Mucosa of descending colon (tissue), 3 donors: Measurements from ENCODE around the gene INSYN1. TPM values are rescaled to one million over a fixed set of nuclear protein-coding genes. Genes with fewer than 3 reads are reported as not detected.
"Not testable (repeated sequence)": the region's sequence is repeated elsewhere in the genome, so short reads cannot be mapped to it uniquely, and the experiment has no call there.

ENCODE experiments used
- ATAC-seq: fragments of 200-7000 bp; cut with Tn5 transposase; one replicate; pipeline ENCODE4 v1.9.1; 2020; ENCODE audit warnings: mild to moderate bottlenecking, moderate library complexity
- DNase-seq, 3 donors: peaks; one replicate each; pipeline ENCODE4 v3.0.0-alpha.2; 2020
- H3K36me3 ChIP-seq: fragments of 200-600 bp; one replicate; pipeline ENCODE4 v1.8.0; 2021; ENCODE audit warnings: low read depth, mild to moderate bottlenecking
- H3K4me1 ChIP-seq: fragments of 200-600 bp; one replicate; pipeline ENCODE4 v1.8.0; 2021; ENCODE audit warnings: low read depth, mild to moderate bottlenecking
- H3K4me3 ChIP-seq: fragments of 200-600 bp; one replicate; pipeline ENCODE4 v1.8.0; 2021; ENCODE audit warnings: mild to moderate bottlenecking
- H3K9me3 ChIP-seq: fragments of 200-600 bp; one replicate; pipeline ENCODE4 v1.8.0; 2021; ENCODE audit warnings: mild to moderate bottlenecking
- CTCF ChIP-seq: fragments of 200-600 bp; IDR thresholded peaks from one replicate; pipeline ENCODE4 v1.8.0; 2022; ENCODE audit warnings: antibody characterized with exemption, mild to moderate bottlenecking
- intact Hi-C, 2 donors: fragments of 100-400 bp; cut with DNase I in 1 of 2; cut with micrococcal nuclease in 1 of 2; formaldehyde crosslinking; loops; one replicate each; pipeline versions ENCODE4 v1.11.0 to v1.11.1; 2022; cut with DNase I, micrococcal nuclease
- total RNA-seq, 3 donors: library from RNA; stranded (reverse); fragmentation: NEBNext Ultra II Directional in 2 of 3; extraction: Animal tissue kit (Norgen Biotek cat#: 25700) in 2 of 3; gene quantifications; one replicate each; pipeline versions ENCODE4 v1.2.1 to v1.2.4, GENCODE V29; 2021 to 2023
- donor health status: DM: no; HTN: no; CAD: no; lungs with moderate emphysema.
- donor health status: DM: no; HTN: no; CAD: no.
- donor health status: DM: no; HTN: yes; CAD: no.

Gene INSYN1
- total RNA-seq, 3 donors from 2014 or later, result 0.98 to 9.0 (median 1.8) TPM

- Histone ChIP-seq H3K9me3 (no peaks in the 10 kb centered on the region), H3K36me3 (no peaks in the 10 kb centered on the region)
- no peak for ATAC-seq
Measured at GRCh38 chr15:73786538-73786937, 33.4 kb upstream of the INSYN1 start.

DNA sequence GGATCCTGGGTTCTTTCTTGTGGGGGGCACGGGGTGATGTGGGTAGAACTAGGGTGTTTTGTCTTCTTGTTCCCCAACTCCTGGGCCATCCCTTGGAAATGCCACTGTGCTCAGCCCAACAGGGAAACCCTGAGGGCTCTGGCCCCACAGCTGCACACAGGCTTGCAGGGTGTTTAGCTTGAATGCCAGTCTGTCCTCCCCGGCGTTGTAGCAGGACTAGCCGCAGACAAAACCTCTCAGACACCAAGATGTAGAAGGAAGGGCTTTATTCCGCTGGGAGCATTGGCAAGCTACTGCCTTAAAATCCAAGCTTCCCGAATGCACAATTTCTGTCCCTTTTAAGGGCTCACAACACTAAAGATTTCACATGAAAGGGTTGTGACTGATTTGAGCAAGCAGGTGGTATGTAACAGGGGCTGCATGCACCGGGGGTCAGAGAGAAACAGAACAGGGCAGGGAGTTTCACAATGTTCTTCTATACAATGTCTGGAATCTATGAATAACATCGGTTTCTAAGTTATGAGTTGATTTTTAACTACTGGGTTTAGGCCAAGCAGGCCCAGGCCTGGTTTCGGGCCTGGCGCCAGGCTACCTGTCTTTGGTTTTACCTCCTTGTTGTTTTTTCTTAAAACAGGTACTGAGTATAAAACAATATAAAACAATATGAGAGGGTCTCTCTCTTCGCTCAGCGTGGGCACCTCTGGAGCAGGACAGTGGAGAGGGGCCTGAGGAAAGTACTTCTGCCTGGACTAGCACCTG is 32.3 kb upstream of the INSYN1 start:
- intact Hi-C loops, result not testable (repeated sequence)

More at GRCh38 chr15:73786538-73786937, 33.4 kb upstream of the INSYN1 start:
- TF ChIP-seq CTCF, result no peak
- no peak overlapping the region for H3K4me3 ChIP-seq
- intact Hi-C loops, result no loop called here
- DNase-seq, result no peak
- H3K4me1 ChIP-seq, result no peaks in the 10 kb centered on the region

DNA sequence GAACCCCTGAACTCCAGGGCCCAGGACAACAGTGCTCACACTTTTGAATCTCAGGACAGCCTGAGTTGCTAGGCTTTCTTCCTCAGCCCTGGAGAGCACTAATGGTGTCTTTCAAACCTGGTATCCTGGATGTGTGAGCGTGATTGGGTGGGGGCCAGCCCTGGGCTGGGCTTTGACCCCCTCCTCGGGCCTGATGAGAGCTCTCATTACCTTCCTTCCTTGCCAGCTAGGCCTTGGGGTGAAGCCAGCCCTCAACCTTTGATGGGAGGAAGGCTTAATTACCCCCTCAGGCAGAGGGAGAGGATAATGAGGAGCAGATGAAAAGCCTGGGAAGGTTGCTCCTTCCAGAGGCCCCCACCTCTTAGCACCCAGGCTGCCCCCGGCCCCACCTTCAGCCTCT is 31.1 kb upstream of the INSYN1 start:
- no peak overlapping the region for H3K4me3 ChIP-seq
- TF ChIP-seq CTCF, result no peak
- no peak for ATAC-seq

More for the DNA sequence above, 32.3 kb upstream of the INSYN1 start:
- H3K36me3 ChIP-seq, H3K4me3 ChIP-seq, H3K4me1 ChIP-seq, H3K9me3 ChIP-seq, DNase-seq, ATAC-seq: not testable (repeated sequence)

DNA sequence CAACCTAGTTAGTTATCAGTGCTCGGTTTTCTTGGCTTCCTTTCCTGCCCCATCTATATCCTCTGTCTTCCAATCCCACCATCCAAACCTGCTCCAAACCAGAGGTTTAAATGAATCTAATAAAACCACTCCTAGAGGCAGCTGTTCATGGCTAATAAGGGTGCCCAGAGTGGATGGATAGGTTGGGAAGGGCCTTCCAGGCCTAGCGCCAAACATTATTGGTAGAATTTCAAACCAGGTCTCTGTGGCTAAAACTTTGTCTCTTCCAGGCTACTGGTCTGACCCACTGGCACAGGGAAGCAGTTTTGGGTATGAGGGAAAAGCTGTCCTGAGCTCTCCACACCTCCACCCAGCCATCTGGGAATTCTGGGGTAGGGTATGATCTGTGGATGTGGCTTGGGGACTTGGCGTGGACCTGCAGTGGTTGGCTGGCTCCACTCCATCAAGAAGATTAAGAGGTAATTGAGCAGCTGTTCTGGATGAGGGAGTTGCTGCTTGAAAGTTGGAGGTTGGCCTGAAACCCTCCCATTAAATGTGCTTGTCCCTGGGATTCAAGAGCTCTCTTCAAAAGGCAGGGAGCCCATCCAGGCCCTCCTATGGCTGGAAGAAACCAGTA is 29.3 kb upstream of the INSYN1 start:
- no peak for TF ChIP-seq CTCF
- Histone ChIP-seq H3K4me1 (no peaks in the 10 kb centered on the region), H3K9me3 (no peaks in the 10 kb centered on the region), H3K4me3 (no peak overlapping the region), H3K36me3 (no peaks in the 10 kb centered on the region)
- no peak for ATAC-seq
- intact Hi-C loops, result no loop called here
- no peak for DNase-seq

More for the DNA sequence above, 31.1 kb upstream of the INSYN1 start:
- Histone ChIP-seq H3K36me3 (no peaks in the 10 kb centered on the region), H3K4me1 (no peaks in the 10 kb centered on the region), H3K9me3 (no peaks in the 10 kb centered on the region)
- DNase-seq, result no peak
- intact Hi-C loops, result no loop called here

DNA sequence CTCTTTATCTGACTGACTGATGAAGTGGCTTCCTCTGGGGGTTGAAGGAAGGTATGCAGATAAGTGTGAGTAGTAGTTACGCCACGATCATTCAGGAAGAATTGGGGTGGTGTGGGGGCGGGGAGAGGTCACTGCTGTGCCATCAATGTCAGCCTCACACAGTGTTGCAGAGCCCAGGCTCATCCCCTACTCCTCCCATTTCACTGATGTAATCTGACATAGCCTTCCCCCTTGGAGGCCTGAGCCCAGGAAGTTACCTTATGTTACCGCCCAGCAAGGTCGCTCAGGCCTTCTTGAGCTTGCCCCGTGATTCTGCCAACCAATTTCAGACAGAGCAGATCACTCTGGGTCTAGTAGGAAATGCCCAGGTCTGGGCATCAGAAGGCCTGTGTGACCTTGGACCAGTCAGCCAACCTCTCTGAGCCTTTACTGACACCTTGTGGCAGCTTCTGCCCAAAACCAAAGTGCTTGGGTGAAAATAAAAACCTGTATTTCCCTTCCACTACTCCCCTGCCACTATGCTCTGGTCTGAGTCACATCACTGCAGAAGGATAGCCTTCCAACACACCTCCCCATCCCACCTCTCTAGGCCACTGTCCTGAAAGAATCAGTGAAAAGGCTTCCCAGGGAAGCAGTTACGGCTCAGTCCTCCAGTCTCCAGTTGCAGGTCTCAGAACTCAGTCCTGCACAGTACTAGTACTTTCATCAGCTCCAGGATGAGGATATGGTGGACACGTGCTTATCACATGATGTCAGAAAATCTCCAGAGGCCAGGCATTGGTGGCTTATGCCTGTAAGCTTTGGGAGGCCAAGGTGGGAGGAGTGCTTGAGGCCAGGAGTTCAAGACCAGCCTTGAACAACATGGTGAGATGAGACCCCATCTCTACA is 28.1 kb upstream of the INSYN1 start:
- intact Hi-C loops, result no loop called here
- Histone ChIP-seq H3K4me3 (no peak overlapping the region), H3K9me3 (no peaks in the 10 kb centered on the region), H3K36me3 (no peaks in the 10 kb centered on the region), H3K4me1 (no peaks in the 10 kb centered on the region)
- DNase-seq, result no peak
- ATAC-seq, result no peak
- TF ChIP-seq CTCF, result no peak
